ENCODE results near the gene MOK. TPM values are rescaled to one million over a fixed set of nuclear protein-coding genes. Genes with fewer than 3 reads are reported as not detected.

Gene MOK
- total RNA-seq, 1 donor from 2014 or later = 5.9 TPM

DNA sequence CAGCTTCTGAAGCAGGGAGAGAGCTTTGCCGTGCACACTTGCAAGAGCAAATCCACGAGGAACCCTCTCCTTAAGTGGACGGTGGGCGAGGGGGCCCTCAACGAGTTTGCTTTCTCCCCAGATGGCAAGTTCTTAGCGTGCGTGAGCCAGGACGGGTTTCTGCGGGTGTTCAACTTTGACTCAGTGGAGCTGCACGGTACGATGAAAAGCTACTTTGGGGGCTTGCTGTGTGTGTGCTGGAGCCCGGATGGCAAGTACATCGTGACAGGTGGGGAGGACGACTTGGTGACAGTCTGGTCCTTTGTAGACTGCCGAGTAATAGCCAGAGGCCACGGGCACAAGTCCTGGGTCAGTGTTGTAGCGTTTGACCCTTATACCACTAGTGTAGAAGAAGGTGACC is 96.2 kb downstream of the MOK start:
- DNase-seq (ENCODE audit: low read depth, low spot score) = no peak

DNA sequence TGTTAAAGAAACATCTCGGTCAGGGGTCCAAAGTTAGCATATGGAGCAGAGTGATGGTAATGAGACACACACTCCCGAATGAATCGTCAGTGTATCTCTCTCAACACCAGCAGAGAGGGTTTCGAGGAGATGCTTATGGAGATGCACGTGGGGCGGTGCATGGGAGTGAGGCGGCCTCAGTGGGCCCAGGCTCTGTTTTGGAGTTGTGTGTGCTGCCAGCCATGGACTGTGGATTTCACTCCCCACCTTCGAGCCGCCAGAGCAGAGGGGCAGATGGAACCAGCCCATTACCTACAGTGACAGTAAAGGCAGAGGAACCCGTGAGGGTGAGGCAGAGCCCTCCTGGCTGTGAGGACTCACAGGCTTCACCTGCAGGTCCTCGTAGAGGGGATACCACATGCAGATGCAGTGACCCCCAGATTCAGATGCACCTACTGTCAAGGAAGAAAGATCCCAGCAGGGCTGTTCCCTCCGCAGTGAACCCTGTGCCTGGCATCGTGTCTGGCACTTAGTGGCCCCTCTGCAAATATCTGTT is 97.1 kb downstream of the MOK start:
- no peak for DNase-seq (ENCODE audit: low read depth, low spot score)

DNA sequence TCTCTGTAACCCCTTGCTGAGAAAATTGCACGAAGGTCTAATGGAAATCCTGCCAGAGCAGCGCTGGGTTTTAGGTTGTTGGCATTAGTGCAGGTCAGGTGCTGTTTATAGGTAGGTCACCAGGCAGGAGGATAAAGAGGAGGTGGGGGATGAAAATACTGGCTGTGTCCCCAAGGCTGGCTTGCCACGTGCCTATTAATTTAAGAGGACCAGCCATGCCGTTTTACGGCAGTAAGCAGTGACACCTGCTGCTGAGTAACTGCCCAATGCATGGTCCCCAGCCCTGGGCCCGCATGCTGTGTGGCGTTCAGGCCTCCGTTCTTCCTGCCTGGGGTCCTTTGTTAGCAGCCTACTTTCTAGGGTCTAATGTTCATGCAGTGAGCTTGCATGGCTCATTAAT is 98.0 kb downstream of the MOK start:
- no peak for DNase-seq (ENCODE audit: low read depth, low spot score)

DNA sequence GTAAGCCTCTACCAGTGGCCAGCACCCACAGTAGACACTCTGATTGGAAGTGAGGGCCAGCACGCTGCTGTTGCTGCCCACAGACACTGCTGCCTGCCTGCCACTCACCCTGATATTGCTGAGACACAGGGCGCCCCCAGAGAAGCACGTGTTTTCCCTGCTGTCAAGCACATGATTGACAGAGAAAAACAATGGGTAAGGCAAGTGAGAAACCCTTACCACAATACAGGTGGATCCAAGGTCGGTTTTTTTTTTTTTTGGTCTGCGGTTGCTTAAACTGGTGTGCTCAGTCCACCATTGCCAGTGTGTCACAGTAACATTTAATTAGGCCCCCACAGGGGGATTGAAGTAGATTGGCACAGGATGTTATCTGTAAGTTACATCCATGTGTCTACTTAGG is 99.4 kb downstream of the MOK start:
- DNase-seq (ENCODE audit: low read depth, low spot score) = no peak

DNA sequence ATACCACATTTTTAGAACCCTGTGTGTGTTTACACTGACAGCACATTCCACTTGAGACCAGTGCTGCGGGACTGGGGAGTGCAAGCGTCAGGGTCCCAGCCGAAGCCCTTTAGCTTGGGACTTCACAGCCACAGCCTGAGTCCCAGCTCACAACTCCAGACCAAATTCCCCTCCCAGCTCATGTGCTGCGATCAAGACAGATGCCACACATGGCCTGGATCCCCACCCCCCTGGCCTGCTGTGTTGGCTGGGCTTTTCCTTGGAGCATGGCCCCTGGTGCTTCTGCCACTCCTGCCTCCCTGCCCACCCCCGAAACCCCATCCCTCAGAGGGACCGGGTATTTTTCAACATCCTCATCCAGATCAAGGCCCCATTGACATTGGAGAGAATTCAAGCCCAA is 101.6 kb downstream of the MOK start:
- DNase-seq (ENCODE audit: low read depth, low spot score) = no peak

DNA sequence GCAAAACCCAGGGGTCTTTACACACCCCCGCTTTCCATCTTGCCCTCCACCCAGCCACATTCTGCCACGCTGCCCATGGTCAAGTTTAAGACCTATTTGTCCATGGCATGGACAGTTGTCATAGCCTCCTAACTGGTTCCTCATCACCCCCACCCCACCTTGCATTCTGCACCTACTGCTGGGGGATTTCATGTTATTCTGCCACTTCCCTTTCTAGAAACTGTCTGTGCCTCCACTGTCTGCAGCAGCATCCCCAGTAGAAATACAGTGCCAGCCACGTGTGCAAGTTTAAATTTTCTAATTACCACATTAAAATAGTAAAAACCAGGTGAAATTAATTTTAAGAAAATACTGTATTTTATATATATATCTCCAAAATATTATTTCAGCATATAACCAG is 102.0 kb downstream of the MOK start:
- no peak for DNase-seq (ENCODE audit: low read depth, low spot score)

DNA sequence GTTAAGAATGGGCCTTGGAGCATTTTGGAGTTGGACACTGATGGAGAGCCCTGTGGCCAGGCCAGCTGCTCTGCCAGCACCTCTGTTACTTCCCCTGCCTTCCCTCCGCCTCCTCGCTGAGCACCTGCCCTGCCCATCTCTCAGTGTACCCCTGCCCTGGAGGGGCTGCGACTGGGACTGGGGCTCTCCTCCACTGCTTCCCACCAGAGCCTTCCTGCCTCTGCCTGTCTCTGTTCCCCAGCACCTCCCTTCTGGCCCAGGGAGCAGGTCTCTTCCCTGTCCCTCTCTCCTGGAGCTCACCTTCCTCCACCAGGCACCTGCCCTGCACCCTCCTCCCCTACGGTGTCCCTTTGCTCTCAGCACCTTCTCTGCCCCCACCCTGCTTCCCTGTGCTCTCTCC is 103.2 kb downstream of the MOK start:
- no peak for DNase-seq (ENCODE audit: low read depth, low spot score)

DNA sequence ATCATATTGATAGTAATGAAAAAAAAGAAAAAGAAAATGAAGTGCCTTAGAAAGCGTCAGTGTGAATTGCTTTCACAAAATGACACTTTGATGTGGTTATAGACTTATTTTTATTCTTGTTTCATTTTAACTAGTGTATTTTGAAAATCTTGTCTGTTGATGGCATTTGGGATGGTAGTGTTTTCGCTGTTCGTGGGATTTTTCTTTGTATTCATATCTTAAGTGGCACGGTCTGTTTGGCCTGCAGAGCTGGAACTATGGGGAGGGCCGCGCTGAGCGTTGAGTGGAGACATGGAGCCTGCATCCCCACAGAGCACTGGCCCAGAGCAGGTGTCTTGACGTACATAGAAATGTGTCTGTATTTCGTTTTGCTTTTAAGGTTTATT is 103.6 kb downstream of the MOK start:
- DNase-seq (ENCODE audit: low read depth, low spot score) = no peak

DNA sequence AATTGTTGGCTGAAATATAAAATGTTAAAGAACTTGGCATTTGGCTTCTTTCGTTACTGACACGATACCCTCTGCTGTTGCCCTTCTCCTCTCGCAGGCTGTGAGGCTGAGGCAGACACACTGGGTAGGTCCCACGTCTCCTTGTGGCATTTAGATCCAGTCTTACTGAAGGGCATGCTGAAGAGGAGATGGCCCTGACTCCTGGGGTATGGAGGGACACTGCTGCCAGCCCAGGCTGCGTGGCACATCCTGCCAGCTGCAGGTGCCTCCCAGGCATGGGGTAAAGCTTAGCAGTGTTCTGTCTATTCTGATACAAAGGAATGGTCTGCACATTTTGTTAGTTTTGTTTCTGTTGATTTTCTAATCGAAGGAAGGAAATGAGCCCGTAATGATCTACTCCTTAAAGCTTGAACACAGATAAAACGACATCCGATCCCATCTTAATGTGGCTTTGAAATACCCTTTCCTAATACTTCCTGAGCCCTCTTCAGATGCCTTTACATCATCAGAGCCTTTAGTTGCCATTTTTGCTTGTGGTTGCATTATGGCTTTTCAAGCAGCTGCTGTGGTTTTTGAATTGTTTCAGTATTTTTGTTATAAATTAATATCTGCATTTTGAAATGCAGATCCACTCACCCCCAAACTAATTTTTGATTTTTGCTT is 104.1 kb downstream of the MOK start:
- DNase-seq (ENCODE audit: low read depth, low spot score) = no peak

DNA sequence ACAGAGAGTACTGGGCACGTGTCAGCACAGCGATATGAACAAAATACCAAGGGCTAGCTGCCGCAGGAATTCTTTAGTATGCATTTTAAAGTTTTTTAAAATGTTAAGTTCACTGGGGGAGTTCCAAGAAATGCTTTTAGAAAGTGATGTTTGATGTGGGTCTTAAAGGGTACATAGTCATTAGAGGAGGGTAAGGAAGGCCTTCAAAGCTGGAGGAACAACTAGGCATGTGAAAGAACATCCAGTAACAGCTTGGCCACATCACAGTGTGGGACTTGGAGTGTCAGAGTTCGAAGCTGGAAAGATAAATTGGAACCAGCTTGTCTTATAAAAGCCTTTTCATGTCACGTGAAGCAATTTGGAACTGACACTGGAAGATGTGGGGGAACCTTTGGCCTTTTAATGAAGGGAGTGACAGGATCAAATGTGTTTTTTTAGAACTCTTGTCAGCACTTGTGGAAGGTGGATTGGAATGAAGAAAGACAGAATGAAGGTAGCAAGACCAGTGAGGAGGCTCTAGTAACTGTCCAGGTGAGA is 107.6 kb downstream of the MOK start:
- no peak for DNase-seq (ENCODE audit: low read depth, low spot score)

DNA sequence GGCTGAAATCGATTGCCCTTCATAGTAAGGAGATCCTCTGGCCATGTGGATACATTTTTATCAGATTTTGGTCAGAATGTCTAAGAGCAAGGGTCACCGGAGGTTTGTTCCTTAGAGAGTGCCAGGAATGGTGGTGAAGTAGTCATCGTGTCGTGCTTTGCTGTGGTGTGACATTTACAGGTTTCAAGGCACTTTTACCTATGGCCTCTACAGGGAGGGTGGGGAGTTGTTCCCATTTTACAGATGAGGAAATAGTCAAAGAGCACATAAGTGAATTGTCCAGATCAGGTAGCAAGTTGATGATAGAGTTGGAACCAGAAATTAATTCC is 108.1 kb downstream of the MOK start:
- no peak for DNase-seq (ENCODE audit: low read depth, low spot score)

DNA sequence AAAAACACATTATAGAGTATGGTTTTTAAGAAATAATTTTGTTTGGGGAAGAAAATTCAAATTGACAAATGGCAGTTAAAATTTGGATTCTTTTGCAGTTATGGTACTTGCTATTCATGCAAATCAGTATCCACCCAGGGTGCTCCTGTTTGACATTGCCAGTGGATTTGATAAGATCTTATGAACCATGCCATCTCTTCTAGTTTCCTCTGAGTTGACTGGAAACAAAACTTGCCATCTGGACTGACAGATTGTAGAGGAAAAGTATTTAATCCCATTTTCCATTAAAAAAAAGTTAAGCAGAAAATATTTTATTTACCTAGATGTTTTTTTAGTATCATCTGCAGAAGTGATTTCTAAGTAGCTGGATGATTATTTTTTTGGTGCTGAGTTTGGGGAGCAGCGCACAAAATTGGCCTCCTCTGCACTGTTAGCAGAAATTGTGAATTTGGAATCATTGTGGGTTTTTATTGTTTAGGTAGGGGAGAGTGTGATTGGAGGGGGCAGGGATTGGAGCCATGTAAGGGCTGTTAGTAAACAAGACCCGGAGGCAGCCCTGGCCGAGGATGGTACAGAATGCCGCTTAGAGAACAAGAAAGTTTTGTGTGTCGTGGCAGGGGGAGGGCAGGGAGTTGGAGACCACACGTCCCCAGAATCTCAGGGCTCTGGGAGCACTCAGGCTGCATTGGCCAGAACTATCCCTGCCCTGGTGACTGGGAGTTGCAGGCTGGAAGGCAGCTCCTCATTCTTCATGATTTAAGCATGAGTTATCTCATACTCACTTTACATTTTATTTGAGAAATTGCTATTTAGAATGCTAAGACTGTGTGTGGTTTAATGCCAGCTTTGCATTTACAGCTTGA is 108.7 kb downstream of the MOK start:
- DNase-seq (ENCODE audit: low read depth, low spot score) = no peak

DNA sequence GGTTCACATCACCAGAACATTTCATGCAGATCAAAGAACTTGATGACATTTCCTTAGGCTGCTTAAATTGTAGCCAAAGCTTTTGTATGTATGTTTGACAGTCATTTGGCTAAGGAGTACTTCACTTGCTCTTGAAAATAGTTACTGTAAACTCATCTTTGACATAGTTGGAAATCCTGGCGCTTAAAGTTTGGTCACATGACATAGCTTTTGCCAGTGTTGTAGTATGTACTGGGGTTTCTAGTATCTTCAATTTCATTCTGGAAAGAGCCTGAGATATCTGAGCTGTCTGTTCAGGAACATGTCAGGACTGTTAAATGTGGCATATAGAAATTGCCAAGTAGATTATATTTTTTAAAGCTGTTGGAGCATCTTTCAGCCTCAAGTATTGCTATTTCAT is 109.5 kb downstream of the MOK start:
- DNase-seq (ENCODE audit: low read depth, low spot score) = no peak

DNA sequence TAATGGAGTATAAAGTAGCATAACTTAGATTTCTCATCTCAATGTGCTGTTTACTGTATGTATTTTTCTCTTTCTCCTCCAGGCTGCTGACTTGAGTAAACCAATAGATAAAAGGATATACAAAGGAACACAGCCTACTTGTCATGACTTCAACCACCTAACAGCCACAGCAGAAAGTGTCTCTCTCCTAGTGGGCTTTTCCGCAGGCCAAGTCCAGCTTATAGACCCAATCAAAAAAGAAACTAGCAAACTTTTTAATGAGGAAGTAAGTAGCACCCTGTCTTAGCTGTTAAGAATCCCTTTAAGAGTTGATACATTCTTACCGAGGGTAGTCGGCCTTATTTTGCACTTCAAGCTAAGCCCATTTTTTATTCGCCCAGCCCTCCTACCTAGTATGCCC is 110.1 kb downstream of the MOK start:
- no peak for DNase-seq (ENCODE audit: low read depth, low spot score)

DNA sequence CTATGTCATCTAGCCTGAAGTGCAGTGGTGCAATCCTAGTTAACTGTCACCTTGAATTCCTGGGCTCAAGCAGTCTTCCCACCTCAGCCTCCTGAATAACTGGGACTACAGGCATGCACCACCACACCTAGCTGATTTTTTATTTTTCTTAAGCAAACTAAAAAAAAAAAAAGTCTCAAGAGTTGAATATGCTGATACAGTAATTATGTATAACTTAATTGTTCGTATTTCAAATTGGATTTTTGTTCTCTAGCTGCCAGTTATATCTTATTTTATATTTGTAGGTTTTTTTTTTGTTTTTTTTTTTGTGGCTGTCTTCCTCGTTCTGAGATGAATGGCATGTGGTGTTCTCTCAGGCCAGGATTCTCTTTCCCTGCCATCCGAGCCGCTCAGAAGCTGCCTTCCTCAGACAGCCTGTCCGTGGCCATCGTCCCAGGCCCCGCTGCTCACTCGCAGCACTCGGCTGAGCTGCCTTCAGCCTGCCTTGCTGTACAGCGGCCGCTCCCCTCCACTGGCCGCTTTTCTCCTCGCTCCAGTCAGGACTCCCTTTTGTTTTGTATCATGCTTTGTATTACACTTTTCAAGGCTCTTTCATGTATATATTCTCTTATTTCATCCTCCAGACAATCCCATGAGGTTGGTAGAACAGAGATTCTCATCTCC is 112.0 kb downstream of the MOK start:
- no peak for DNase-seq (ENCODE audit: low read depth, low spot score)

DNA sequence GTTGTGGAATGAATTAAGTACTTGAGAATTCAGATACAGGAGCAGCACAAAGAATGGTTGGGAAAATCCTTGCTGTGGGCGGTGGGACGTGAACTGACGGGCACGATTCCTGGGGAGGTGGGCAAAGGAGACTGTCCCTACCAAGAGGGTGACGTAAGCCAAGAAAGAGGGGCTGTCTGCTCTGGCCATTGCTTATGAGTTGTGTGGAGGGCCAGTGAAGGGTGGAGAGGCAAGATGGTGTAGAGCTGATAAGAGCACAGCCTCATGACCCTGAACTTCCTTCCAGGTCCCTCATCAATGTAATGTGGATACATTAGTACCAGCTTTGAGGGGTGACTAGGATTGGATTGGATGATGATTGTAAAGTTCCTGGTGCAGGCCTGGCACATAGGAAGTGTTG is 115.1 kb downstream of the MOK start:
- no peak for DNase-seq (ENCODE audit: low read depth, low spot score)

DNA sequence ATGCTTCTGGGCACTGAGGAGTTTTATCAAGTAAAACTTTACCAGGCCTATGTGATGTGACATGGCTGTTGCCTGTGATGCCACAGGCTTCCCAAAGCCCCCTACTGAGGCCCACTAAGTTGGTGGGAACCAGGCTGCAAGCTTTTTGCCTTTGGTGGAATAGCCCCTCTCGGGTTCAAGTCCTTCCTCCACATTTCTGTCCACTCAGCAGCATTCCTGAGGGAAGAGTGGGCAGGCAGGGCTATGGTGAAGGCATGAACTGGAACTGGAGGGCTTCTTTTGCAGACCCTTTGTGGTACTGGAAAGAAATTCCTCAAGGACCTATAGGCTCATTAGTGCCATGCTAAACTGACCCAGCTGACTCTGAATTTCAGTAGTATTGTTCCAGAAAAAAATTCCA is 116.8 kb downstream of the MOK start:
- no peak for DNase-seq (ENCODE audit: low read depth, low spot score)

DNA sequence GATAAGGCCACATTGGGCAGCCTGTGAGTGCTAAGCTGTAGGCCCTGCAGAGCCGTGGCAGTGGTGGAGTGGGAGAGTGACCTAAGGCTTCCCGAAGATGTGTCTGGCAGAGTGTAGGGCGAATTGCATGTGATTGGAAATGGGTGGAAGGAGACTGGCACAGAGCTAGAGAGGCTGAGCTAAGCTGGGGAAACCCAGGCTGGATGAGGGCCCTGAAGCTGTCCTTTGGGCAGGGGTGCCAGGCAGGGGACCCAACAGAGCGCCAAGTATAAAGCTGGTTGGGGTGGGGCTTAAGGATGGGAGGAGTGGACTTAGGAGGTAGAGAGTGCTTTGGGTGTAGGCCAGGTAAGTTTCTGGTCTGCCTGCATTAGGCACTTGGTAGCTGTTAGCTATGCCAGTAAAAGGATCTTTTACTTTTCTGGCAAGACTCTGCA is 117.4 kb downstream of the MOK start:
- no peak for DNase-seq (ENCODE audit: low read depth, low spot score)

DNA sequence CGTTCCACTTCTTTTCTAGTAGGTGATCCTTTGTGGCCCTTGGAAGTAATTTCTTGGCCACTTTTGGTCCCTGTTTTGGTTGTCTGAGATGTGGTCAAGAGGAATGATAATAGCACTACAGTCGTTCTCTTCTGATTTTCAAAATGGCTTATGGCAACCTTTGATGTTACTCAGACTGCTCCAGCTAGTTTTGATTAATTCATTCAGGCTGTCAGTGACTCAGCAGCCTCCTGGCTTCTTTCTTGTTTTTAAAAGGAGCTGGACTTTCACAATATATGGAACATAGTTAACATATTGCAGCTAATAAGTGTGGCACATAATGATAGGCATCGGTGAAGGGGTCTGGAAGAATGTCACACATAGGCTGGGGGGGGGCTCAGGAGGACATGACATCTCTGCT is 117.9 kb downstream of the MOK start:
- DNase-seq (ENCODE audit: low read depth, low spot score) = peak; percentile 10

DNA sequence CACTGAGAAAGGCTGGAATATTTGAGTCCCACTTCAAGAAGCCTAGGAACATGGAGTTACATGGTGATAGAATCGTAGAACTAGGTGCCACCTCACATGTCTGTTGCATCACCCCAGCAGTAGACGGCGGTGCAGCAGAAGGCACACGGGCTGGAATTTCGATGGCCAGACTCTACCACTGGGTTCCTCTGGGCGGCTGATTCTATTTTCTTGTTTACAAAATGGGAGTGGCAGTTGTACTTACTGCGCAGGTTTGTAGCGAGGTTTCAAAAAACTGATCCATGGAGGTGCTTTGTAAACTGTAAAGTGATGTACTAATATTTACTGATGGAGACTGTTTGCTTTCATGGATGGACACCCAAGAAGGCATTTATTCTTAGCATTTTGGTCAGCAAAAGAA is 119.6 kb downstream of the MOK start:
- DNase-seq (ENCODE audit: low read depth, low spot score) = no peak

DNA sequence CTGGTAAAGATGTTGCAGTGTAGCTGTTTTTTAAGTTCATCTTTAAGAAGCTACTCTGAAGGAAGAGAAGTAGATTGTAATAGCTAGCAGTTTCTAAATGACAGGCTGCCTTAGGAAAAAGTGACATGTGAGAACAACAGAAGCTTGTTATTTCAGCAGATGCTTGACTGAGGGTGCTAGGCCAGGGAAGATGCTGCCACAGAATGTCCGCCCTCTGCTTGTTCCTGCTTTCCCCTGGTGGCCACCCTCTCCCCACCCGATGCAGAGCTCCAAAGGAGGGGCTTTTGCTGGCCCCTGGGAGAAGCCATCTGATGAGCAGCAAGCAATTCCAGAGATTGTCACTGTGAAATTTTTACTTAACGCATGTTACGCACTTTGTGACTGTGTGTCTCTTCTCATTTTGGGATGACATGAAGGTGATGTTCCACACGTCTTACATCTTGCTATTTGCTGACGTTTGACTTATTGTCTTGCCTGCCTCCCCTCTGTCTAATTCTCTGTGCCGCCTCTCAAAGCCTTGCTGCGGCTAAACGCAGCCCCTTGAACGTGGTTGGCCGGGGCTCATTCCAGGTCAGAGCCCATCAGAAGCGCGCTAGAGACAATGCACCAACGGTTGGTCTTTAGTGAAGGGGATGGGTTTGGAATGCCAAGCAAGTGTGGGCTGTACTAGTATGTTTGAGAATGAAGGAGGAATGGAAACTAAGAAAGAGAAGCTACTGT is 120.5 kb downstream of the MOK start:
- DNase-seq (ENCODE audit: low read depth, low spot score) = no peak

DNA sequence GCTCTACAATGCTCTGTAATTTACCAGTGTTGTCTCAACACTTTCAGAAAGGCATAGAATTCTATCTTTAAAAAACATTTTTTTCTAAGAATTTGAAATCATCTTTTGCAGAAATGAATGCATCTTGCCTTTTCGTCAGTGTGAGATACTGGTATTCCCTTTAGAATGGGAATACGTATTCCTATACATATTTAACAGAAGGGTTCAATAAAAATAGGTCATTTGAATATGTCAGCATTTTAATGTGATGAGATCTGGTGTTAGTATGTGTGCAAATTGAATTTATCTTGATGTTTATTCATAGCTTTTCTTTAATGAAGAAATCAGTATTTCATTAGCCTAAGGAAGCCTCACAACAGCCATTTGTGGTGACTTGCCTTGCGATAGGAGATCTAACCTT is 121.1 kb downstream of the MOK start:
- no peak for DNase-seq (ENCODE audit: low read depth, low spot score)
